Mesendoderm (in vitro differentiated cells): ENCODE measurements around the gene OR3A2.
"Not testable (repeated sequence)": the region's sequence is repeated elsewhere in the genome, so short reads cannot be mapped to it uniquely, and the experiment has no call there.

ENCODE experiments used
- DNase-seq: peaks from one replicate; pipeline ENCODE4 v3.0.0; 2013
- H2AK5ac ChIP-seq: 2 replicates; pipeline ENCODE4 v1.6.1; 2013; ENCODE audit warnings: low read length, inconsistent platforms
- H2BK120ac ChIP-seq: 2 replicates; pipeline ENCODE4 v1.6.1; 2013; ENCODE audit warnings: low read depth, mild to moderate bottlenecking, low read length, moderate library complexity, mixed read lengths
- H2BK15ac ChIP-seq: replicated peaks from 2 replicates; pipeline ENCODE4 v1.6.1; 2013; ENCODE audit warnings: low read depth, mild to moderate bottlenecking, moderate library complexity
- H2BK5ac ChIP-seq: 2 replicates; pipeline ENCODE4 v1.6.1; 2013; ENCODE audit warnings: low read length, inconsistent platforms
- H3K18ac ChIP-seq: 2 replicates; pipeline ENCODE4 v1.6.1; 2013; ENCODE audit warnings: mild to moderate bottlenecking, low read length, mixed read lengths
- H3K23ac ChIP-seq: one replicate; pipeline ENCODE4 v1.6.1; 2013; ENCODE audit warnings: low read length
- H3K27ac ChIP-seq: 2 replicates; pipeline ENCODE4 v1.5.1; 2013; ENCODE audit warnings: low read depth, mild to moderate bottlenecking, inconsistent platforms, low read length, moderate library complexity
- H3K27me3 ChIP-seq: 2 replicates; pipeline ENCODE4 v1.6.1; 2013; ENCODE audit warnings: low read length, control low read depth, mild to moderate bottlenecking, inconsistent platforms; ENCODE audit not compliant: insufficient read depth, poor library complexity
- H3K36me3 ChIP-seq: 2 replicates; pipeline ENCODE4 v1.6.1; 2013; ENCODE audit warnings: low read length, inconsistent platforms; ENCODE audit not compliant: control insufficient read depth, insufficient read depth
- H3K4ac ChIP-seq: one replicate; pipeline ENCODE4 v1.6.1; 2013; ENCODE audit warnings: low read depth, mild to moderate bottlenecking, low read length, moderate library complexity
- H3K4me1 ChIP-seq: 2 replicates; pipeline ENCODE4 v1.6.1; 2013; ENCODE audit warnings: low read depth, low read length, inconsistent platforms; ENCODE audit not compliant: control insufficient read depth
- H3K4me2 ChIP-seq: 2 replicates; pipeline ENCODE4 v1.6.1; 2013; ENCODE audit warnings: low read length
- H3K4me3 ChIP-seq: 2 replicates; pipeline ENCODE4 v1.5.1; 2013; ENCODE audit warnings: mild to moderate bottlenecking, low read length
- H3K56ac ChIP-seq: one replicate; pipeline ENCODE4 v1.6.1; 2013; ENCODE audit warnings: low read length
- H3K79me1 ChIP-seq: 2 replicates; pipeline ENCODE4 v1.6.1; 2013; ENCODE audit warnings: low read length, inconsistent platforms
- H3K79me2 ChIP-seq: 2 replicates; pipeline ENCODE4 v1.6.1; 2013; ENCODE audit warnings: mild to moderate bottlenecking, low read length; ENCODE audit not compliant: control insufficient read depth, insufficient read depth
- H3K9ac ChIP-seq: 2 replicates; pipeline ENCODE4 v1.6.1; 2013; ENCODE audit warnings: low read length, inconsistent platforms
- H4K5ac ChIP-seq: one replicate; pipeline ENCODE4 v1.6.1; 2013; ENCODE audit warnings: low read length
- H4K8ac ChIP-seq: one replicate; pipeline ENCODE4 v1.6.1; 2013; ENCODE audit warnings: low read depth, mild to moderate bottlenecking, control low read depth, low read length, moderate library complexity
- WGBS: extraction: QIAGEN DNeasy Blood & Tissue Kit; methylation state at CpG from one replicate; pipeline ENCODE4 v1.1.7; 2013; ENCODE audit warnings: low lambda C conversion rate, missing lambda C conversion rate; ENCODE audit not compliant: insufficient coverage; ENCODE audit errors: extremely low coverage; 5-methylcytosine and 5-hydroxymethylcytosine counted together

Gene OR3A2

GRCh38 chr17:3397801-3398200 is 11.7 kb upstream of the OR3A2 start:
- DNase-seq, H2BK15ac ChIP-seq, H2BK5ac ChIP-seq, H4K8ac ChIP-seq, H3K9ac ChIP-seq, H4K5ac ChIP-seq, H3K18ac ChIP-seq, H3K4me1 ChIP-seq, H3K27me3 ChIP-seq, H3K23ac ChIP-seq, H3K79me1 ChIP-seq, H3K36me3 ChIP-seq, H3K27ac ChIP-seq, H3K4me2 ChIP-seq, H2BK120ac ChIP-seq, H3K79me2 ChIP-seq, H3K4me3 ChIP-seq, H2AK5ac ChIP-seq, H3K56ac ChIP-seq, H3K4ac ChIP-seq: not testable (repeated sequence)
- no CpG with 5 or more reads among the region's 7 CpGs for WGBS

- Histone ChIP-seq H3K36me3 (no peaks in the 10 kb centered on the region), H4K5ac (no peak overlapping the region), H3K4me1 (no peaks in the 10 kb centered on the region), H3K9ac (no peak overlapping the region), H2BK120ac (no peak overlapping the region), H4K8ac (no peak overlapping the region), H3K79me1 (no peaks in the 10 kb centered on the region), H3K4me3 (no peak overlapping the region), H2BK5ac (no peak overlapping the region), H3K56ac (no peak overlapping the region), H3K4ac (no peak overlapping the region), H3K23ac (no peak overlapping the region), H2BK15ac (no peak overlapping the region), H3K79me2 (no peaks in the 10 kb centered on the region), H2AK5ac (no peak overlapping the region), H3K4me2 (no peak overlapping the region), H3K27ac (no peak overlapping the region), H3K18ac (no peak overlapping the region), H3K27me3 (no peaks in the 10 kb centered on the region)
- no CpG with 5 or more reads among the region's 4 CpGs for WGBS
- DNase-seq: no peak
These were observed 3.7 kb upstream of the OR3A2 start for GRCh38 chr17:3389791-3390190.

DNA sequence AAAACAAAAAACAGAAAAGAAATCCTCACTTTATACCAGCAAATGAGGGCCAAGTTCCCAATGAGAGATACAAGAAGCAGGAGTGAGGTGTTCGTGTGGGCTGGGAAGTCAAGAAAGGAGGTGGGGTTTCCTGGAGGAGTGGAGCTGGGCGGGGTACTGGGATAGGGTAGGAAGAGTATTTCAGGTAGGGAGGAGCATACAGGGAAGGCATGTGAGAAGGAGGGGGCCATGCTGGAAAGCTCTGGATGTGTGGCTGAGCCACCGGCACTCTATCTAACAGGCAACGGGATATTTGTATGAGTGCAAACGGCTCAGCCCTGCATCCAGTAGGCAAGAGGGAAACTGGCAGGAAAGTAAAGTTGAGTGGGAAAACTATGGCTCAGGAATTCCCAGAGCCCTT is 4.2 kb downstream of the OR3A2 start:
- no peak overlapping the region for H2BK120ac ChIP-seq
- no peak overlapping the region for H3K4me2 ChIP-seq
- H2AK5ac ChIP-seq: no peak overlapping the region
- H3K79me1 ChIP-seq: no peaks in the 10 kb centered on the region
- no peak overlapping the region for H2BK5ac ChIP-seq
- H3K4ac ChIP-seq: no peak overlapping the region
- no peak overlapping the region for H3K56ac ChIP-seq
- H3K36me3 ChIP-seq: no peaks in the 10 kb centered on the region
- H3K23ac ChIP-seq: no peak overlapping the region
- DNase-seq: no peak
- H3K27me3 ChIP-seq: no peaks in the 10 kb centered on the region
- no peaks in the 10 kb centered on the region for H3K4me1 ChIP-seq
- no peak overlapping the region for H3K9ac ChIP-seq
- no peak overlapping the region for H3K27ac ChIP-seq
- no peak overlapping the region for H4K8ac ChIP-seq
- no peak overlapping the region for H3K4me3 ChIP-seq
- H2BK15ac ChIP-seq: no peak overlapping the region
- no peak overlapping the region for H3K18ac ChIP-seq
- no CpG with 5 or more reads among the region's 5 CpGs for WGBS
- H4K5ac ChIP-seq: no peak overlapping the region
- no peaks in the 10 kb centered on the region for H3K79me2 ChIP-seq

GRCh38 chr17:3378321-3378720 is 7.8 kb downstream of the OR3A2 start:
- WGBS: no CpG with 5 or more reads among the region's 8 CpGs
- Histone ChIP-seq H3K9ac (no peak overlapping the region), H2AK5ac (no peak overlapping the region), H3K56ac (no peak overlapping the region), H3K27me3 (no peaks in the 10 kb centered on the region), H3K36me3 (no peaks in the 10 kb centered on the region), H4K5ac (no peak overlapping the region), H3K23ac (no peak overlapping the region), H3K4ac (no peak overlapping the region), H3K79me2 (no peaks in the 10 kb centered on the region), H3K4me3 (no peak overlapping the region), H2BK15ac (no peak overlapping the region), H3K79me1 (no peaks in the 10 kb centered on the region), H3K4me1 (no peaks in the 10 kb centered on the region), H3K27ac (no peak overlapping the region), H3K18ac (no peak overlapping the region), H4K8ac (no peak overlapping the region), H2BK120ac (no peak overlapping the region), H2BK5ac (no peak overlapping the region), H3K4me2 (no peak overlapping the region)
- no peak for DNase-seq

- H3K18ac ChIP-seq, H3K4me1 ChIP-seq, H3K36me3 ChIP-seq, H3K79me1 ChIP-seq, H2AK5ac ChIP-seq, H2BK120ac ChIP-seq, H3K23ac ChIP-seq, H3K27me3 ChIP-seq, H4K5ac ChIP-seq, H3K4ac ChIP-seq, H4K8ac ChIP-seq, H3K9ac ChIP-seq, H3K27ac ChIP-seq, H2BK15ac ChIP-seq, DNase-seq, H3K4me3 ChIP-seq, H2BK5ac ChIP-seq, H3K79me2 ChIP-seq, H3K56ac ChIP-seq, H3K4me2 ChIP-seq: not testable (repeated sequence)
- no CpG with 5 or more reads among the region's 31 CpGs for WGBS
These were observed 14.9 kb downstream of the OR3A2 start for GRCh38 chr17:3371167-3371566.

- not testable (repeated sequence) for DNase-seq, H2BK5ac ChIP-seq, H2BK120ac ChIP-seq, H4K5ac ChIP-seq, H3K56ac ChIP-seq, H3K4me2 ChIP-seq, H3K23ac ChIP-seq, H3K4me3 ChIP-seq, H3K79me1 ChIP-seq, H3K79me2 ChIP-seq, H2BK15ac ChIP-seq, H3K4me1 ChIP-seq, H3K4ac ChIP-seq, H4K8ac ChIP-seq, H3K9ac ChIP-seq, H3K18ac ChIP-seq, H3K36me3 ChIP-seq, H3K27me3 ChIP-seq, H2AK5ac ChIP-seq, H3K27ac ChIP-seq
- WGBS: no CpG with 5 or more reads among the region's 12 CpGs
These were observed 43.3 kb downstream of the OR3A2 start for GRCh38 chr17:3342782-3343181.
